PC-9 (cell line): Measurements from ENCODE around the gene C2CD3.

Experiments used
- EZH2 ChIP-seq: fragments of 200-600 bp; sonication (generic); IDR thresholded peaks from 2 replicates; pipeline ENCODE4 v1.8.0; 2017; ENCODE audit warnings: antibody characterized with exemption, low read depth
- TF ChIP-seq, protein P1 (sequence below): fragments of 200-600 bp; sonication (generic); conservative IDR thresholded peaks from 2 replicates; pipeline ENCODE4 v1.6.1; 2017; ENCODE audit warnings: mixed run types, antibody characterized with exemption, mild to moderate bottlenecking, moderate library complexity

GRCh38 chr11:74008373-74009229 is 162.2 kb downstream of the C2CD3 start, which contains the start of gene UCP3:
- TF ChIP-seq, protein P1, sequence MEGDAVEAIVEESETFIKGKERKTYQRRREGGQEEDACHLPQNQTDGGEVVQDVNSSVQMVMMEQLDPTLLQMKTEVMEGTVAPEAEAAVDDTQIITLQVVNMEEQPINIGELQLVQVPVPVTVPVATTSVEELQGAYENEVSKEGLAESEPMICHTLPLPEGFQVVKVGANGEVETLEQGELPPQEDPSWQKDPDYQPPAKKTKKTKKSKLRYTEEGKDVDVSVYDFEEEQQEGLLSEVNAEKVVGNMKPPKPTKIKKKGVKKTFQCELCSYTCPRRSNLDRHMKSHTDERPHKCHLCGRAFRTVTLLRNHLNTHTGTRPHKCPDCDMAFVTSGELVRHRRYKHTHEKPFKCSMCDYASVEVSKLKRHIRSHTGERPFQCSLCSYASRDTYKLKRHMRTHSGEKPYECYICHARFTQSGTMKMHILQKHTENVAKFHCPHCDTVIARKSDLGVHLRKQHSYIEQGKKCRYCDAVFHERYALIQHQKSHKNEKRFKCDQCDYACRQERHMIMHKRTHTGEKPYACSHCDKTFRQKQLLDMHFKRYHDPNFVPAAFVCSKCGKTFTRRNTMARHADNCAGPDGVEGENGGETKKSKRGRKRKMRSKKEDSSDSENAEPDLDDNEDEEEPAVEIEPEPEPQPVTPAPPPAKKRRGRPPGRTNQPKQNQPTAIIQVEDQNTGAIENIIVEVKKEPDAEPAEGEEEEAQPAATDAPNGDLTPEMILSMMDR: no peak
- no peak for TF ChIP-seq EZH2
